A549 (cell line): ENCODE data around the gene RHO.

Experiments used
- CHD2 ChIP-seq: fragments of 150-350 bp; IDR thresholded peaks from 2 replicates; pipeline ENCODE4 v1.6.1; 2014; ENCODE audit warnings: low read length; ENCODE audit not compliant: partially characterized antibody
- EHMT2 ChIP-seq: fragments of 200-600 bp; sonication (generic); IDR thresholded peaks from 2 replicates; pipeline ENCODE4 v1.6.1; 2016; ENCODE audit warnings: antibody characterized with exemption, low read depth, mild to moderate bottlenecking, moderate library complexity
- EP300 ChIP-seq, 2 experiments: fragments of >200 bp; sonication (Bioruptor Twin); formaldehyde crosslinking; IDR thresholded peaks; 2 replicates in 1 of 2; 3 replicates in 1 of 2; pipeline ENCODE4 v1.6.1; 2016 to 2017
- GATA3 ChIP-seq: IDR thresholded peaks from 2 replicates; pipeline ENCODE4 v1.6.1; 2012; ENCODE audit warnings: borderline replicate concordance
- JUN ChIP-seq, 2 experiments: fragments of >200 bp; sonication (Bioruptor Twin); formaldehyde crosslinking; IDR thresholded peaks; 2 replicates in 1 of 2; 3 replicates in 1 of 2; pipeline ENCODE4 v1.6.1; 2016 to 2017
- POLR2A ChIP-seq: IDR thresholded peaks from 2 replicates; pipeline ENCODE4 v1.6.1; 2012; ENCODE audit warnings: mild to moderate bottlenecking, low read length
- RAD21 ChIP-seq, 2 experiments: fragments of >200 bp in 1 of 2; sonication (Bioruptor Twin) in 1 of 2; formaldehyde crosslinking in 1 of 2; IDR thresholded peaks in 1 of 2; conservative IDR thresholded peaks in 1 of 2; 2 replicates in 1 of 2; 3 replicates in 1 of 2; pipeline ENCODE4 v1.6.1; 2012 to 2018; ENCODE audit warnings: inconsistent platforms in 1 of 2
- TF ChIP-seq, protein P1 (sequence below): fragments of >200 bp; sonication (Bioruptor Twin); formaldehyde crosslinking; IDR thresholded peaks from 3 replicates; pipeline ENCODE4 v1.5.1; 2016
- TF ChIP-seq, protein P2 (sequence below): fragments of 200-600 bp; sonication (generic); IDR thresholded peaks from 2 replicates; pipeline ENCODE4 v1.6.1; 2016; ENCODE audit warnings: antibody characterized with exemption, mild to moderate bottlenecking, moderate library complexity
- TF ChIP-seq, protein P3 (sequence below): fragments of 450-650 bp; IDR thresholded peaks from 2 replicates; pipeline ENCODE4 v1.6.1; 2014; ENCODE audit warnings: antibody characterized with exemption

DNA sequence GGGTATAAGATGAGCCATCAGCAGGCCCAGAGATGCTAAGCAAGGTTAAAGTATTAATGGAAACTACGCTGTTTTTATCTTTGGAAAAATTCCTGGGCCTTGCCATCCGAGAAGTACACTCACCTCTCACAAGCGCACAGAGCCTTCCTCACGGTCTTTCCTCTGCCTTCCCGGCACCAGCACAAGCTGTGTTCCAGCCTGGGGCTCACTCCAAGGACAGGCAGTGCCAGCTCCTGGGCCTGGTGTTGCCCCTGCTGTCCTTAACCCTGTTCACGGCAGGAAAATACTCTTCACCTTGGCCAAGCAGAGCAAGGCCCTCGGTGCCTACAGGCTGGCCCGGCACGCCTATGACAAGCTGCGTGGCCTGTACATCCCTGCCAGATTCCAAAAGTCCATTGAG, 14.3 kb upstream of the RHO start:
- TF ChIP-seq EP300 (IDR thresholded peaks at IDR 0.05) (no peak), EHMT2 (no peak), RAD21 (conservative IDR thresholded peaks at IDR 0.05 in 1 of 2, IDR thresholded peaks at IDR 0.05 in 1 of 2) (no peak), GATA3 (no peak), JUN (IDR thresholded peaks at IDR 0.05) (no peak), POLR2A (no peak), CHD2 (no peak)
- TF ChIP-seq, protein P1, sequence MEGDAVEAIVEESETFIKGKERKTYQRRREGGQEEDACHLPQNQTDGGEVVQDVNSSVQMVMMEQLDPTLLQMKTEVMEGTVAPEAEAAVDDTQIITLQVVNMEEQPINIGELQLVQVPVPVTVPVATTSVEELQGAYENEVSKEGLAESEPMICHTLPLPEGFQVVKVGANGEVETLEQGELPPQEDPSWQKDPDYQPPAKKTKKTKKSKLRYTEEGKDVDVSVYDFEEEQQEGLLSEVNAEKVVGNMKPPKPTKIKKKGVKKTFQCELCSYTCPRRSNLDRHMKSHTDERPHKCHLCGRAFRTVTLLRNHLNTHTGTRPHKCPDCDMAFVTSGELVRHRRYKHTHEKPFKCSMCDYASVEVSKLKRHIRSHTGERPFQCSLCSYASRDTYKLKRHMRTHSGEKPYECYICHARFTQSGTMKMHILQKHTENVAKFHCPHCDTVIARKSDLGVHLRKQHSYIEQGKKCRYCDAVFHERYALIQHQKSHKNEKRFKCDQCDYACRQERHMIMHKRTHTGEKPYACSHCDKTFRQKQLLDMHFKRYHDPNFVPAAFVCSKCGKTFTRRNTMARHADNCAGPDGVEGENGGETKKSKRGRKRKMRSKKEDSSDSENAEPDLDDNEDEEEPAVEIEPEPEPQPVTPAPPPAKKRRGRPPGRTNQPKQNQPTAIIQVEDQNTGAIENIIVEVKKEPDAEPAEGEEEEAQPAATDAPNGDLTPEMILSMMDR = no peak
- TF ChIP-seq, protein P2, sequence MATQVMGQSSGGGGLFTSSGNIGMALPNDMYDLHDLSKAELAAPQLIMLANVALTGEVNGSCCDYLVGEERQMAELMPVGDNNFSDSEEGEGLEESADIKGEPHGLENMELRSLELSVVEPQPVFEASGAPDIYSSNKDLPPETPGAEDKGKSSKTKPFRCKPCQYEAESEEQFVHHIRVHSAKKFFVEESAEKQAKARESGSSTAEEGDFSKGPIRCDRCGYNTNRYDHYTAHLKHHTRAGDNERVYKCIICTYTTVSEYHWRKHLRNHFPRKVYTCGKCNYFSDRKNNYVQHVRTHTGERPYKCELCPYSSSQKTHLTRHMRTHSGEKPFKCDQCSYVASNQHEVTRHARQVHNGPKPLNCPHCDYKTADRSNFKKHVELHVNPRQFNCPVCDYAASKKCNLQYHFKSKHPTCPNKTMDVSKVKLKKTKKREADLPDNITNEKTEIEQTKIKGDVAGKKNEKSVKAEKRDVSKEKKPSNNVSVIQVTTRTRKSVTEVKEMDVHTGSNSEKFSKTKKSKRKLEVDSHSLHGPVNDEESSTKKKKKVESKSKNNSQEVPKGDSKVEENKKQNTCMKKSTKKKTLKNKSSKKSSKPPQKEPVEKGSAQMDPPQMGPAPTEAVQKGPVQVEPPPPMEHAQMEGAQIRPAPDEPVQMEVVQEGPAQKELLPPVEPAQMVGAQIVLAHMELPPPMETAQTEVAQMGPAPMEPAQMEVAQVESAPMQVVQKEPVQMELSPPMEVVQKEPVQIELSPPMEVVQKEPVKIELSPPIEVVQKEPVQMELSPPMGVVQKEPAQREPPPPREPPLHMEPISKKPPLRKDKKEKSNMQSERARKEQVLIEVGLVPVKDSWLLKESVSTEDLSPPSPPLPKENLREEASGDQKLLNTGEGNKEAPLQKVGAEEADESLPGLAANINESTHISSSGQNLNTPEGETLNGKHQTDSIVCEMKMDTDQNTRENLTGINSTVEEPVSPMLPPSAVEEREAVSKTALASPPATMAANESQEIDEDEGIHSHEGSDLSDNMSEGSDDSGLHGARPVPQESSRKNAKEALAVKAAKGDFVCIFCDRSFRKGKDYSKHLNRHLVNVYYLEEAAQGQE = no peak
- TF ChIP-seq, protein P3, sequence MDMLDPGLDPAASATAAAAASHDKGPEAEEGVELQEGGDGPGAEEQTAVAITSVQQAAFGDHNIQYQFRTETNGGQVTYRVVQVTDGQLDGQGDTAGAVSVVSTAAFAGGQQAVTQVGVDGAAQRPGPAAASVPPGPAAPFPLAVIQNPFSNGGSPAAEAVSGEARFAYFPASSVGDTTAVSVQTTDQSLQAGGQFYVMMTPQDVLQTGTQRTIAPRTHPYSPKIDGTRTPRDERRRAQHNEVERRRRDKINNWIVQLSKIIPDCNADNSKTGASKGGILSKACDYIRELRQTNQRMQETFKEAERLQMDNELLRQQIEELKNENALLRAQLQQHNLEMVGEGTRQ = no peak
